ENCODE measurements around the gene MCTP1.
"Not testable (repeated sequence)": the region's sequence is repeated elsewhere in the genome, so short reads cannot be mapped to it uniquely, and the experiment has no call there.

MCTP1 gene

GRCh38 chr5:95229646-95230045, 55.2 kb downstream of the MCTP1 start:
- H3K36me3 Mint-ChIP-seq (ENCODE audit: low read depth), result no peaks in the 10 kb centered on the region
- H3K9me3 Mint-ChIP-seq, result no peaks in the 10 kb centered on the region
- H3K4me1 Mint-ChIP-seq (ENCODE audit: low read depth), result no peaks in the 10 kb centered on the region
- no peaks in the 10 kb centered on the region for H3K27me3 Mint-ChIP-seq (ENCODE audit: low read depth)
- no peak overlapping the region for H3K27ac Mint-ChIP-seq
- no peak overlapping the region for H3K4me3 Mint-ChIP-seq

GRCh38 chr5:95224701-95225459, 60.0 kb downstream of the MCTP1 start:
- no peak overlapping the region for H3K4me3 Mint-ChIP-seq
- H3K27ac Mint-ChIP-seq, result no peak overlapping the region
- H3K9me3 Mint-ChIP-seq, result no peaks in the 10 kb centered on the region
- no peaks in the 10 kb centered on the region for H3K36me3 Mint-ChIP-seq (ENCODE audit: low read depth)
- H3K4me1 Mint-ChIP-seq (ENCODE audit: low read depth), result no peaks in the 10 kb centered on the region
- no peaks in the 10 kb centered on the region for H3K27me3 Mint-ChIP-seq (ENCODE audit: low read depth)

GRCh38 chr5:95223566-95224258, 61.2 kb downstream of the MCTP1 start:
- no peak overlapping the region for H3K4me3 Mint-ChIP-seq
- H3K36me3 Mint-ChIP-seq (ENCODE audit: low read depth), result no peaks in the 10 kb centered on the region
- no peaks in the 10 kb centered on the region for H3K27me3 Mint-ChIP-seq (ENCODE audit: low read depth)
- no peak overlapping the region for H3K27ac Mint-ChIP-seq
- no peaks in the 10 kb centered on the region for H3K4me1 Mint-ChIP-seq (ENCODE audit: low read depth)
- no peaks in the 10 kb centered on the region for H3K9me3 Mint-ChIP-seq

GRCh38 chr5:95222836-95223235, 62.1 kb downstream of the MCTP1 start:
- no peaks in the 10 kb centered on the region for H3K27me3 Mint-ChIP-seq (ENCODE audit: low read depth)
- H3K4me1 Mint-ChIP-seq (ENCODE audit: low read depth), result no peaks in the 10 kb centered on the region
- H3K9me3 Mint-ChIP-seq, result no peaks in the 10 kb centered on the region
- H3K27ac Mint-ChIP-seq, result no peak overlapping the region
- no peaks in the 10 kb centered on the region for H3K36me3 Mint-ChIP-seq (ENCODE audit: low read depth)
- no peak overlapping the region for H3K4me3 Mint-ChIP-seq

- H3K27ac Mint-ChIP-seq, result no peak overlapping the region
- H3K27me3 Mint-ChIP-seq (ENCODE audit: low read depth), result no peaks in the 10 kb centered on the region
- no peaks in the 10 kb centered on the region for H3K36me3 Mint-ChIP-seq (ENCODE audit: low read depth)
- no peaks in the 10 kb centered on the region for H3K4me1 Mint-ChIP-seq (ENCODE audit: low read depth)
- H3K4me3 Mint-ChIP-seq, result no peak overlapping the region
- no peaks in the 10 kb centered on the region for H3K9me3 Mint-ChIP-seq
Measured at GRCh38 chr5:95221234-95221633, 63.7 kb downstream of the MCTP1 start.

GRCh38 chr5:95220381-95220780, 64.5 kb downstream of the MCTP1 start:
- Mint-ChIP-seq H3K4me1 (ENCODE audit: low read depth) (no peaks in the 10 kb centered on the region), H3K9me3 (no peaks in the 10 kb centered on the region), H3K27me3 (ENCODE audit: low read depth) (no peaks in the 10 kb centered on the region), H3K27ac (no peak overlapping the region), H3K36me3 (ENCODE audit: low read depth) (no peaks in the 10 kb centered on the region), H3K4me3 (no peak overlapping the region)

GRCh38 chr5:95219411-95219810, 65.5 kb downstream of the MCTP1 start:
- H3K9me3 Mint-ChIP-seq, result no peaks in the 10 kb centered on the region
- no peak overlapping the region for H3K27ac Mint-ChIP-seq
- no peaks in the 10 kb centered on the region for H3K4me1 Mint-ChIP-seq (ENCODE audit: low read depth)
- H3K27me3 Mint-ChIP-seq (ENCODE audit: low read depth), result no peaks in the 10 kb centered on the region
- no peaks in the 10 kb centered on the region for H3K36me3 Mint-ChIP-seq (ENCODE audit: low read depth)
- no peak overlapping the region for H3K4me3 Mint-ChIP-seq

- H3K27me3 Mint-ChIP-seq (ENCODE audit: low read depth), result no peaks in the 10 kb centered on the region
- H3K9me3 Mint-ChIP-seq, result no peaks in the 10 kb centered on the region
- H3K27ac Mint-ChIP-seq, result no peak overlapping the region
- H3K4me3 Mint-ChIP-seq, result no peak overlapping the region
- no peaks in the 10 kb centered on the region for H3K36me3 Mint-ChIP-seq (ENCODE audit: low read depth)
- H3K4me1 Mint-ChIP-seq (ENCODE audit: low read depth), result no peaks in the 10 kb centered on the region
Measured at GRCh38 chr5:95217881-95218280, 67.0 kb downstream of the MCTP1 start.

GRCh38 chr5:95217351-95217750, 67.5 kb downstream of the MCTP1 start:
- Mint-ChIP-seq H3K4me1 (ENCODE audit: low read depth) (no peaks in the 10 kb centered on the region), H3K36me3 (ENCODE audit: low read depth) (no peaks in the 10 kb centered on the region), H3K9me3 (no peaks in the 10 kb centered on the region), H3K27ac (no peak overlapping the region), H3K4me3 (no peak overlapping the region), H3K27me3 (ENCODE audit: low read depth) (no peaks in the 10 kb centered on the region)

- H3K4me1 Mint-ChIP-seq (ENCODE audit: low read depth), result no peaks in the 10 kb centered on the region
- H3K27me3 Mint-ChIP-seq (ENCODE audit: low read depth), result no peaks in the 10 kb centered on the region
- no peak overlapping the region for H3K27ac Mint-ChIP-seq
- H3K36me3 Mint-ChIP-seq (ENCODE audit: low read depth), result no peaks in the 10 kb centered on the region
- peaks cover 5% of the 10 kb centered on the region for H3K9me3 Mint-ChIP-seq
- no peak overlapping the region for H3K4me3 Mint-ChIP-seq
Measured at GRCh38 chr5:95216136-95216955, 68.5 kb downstream of the MCTP1 start.

- not testable (repeated sequence) for H3K36me3 Mint-ChIP-seq (ENCODE audit: low read depth); H3K27me3 Mint-ChIP-seq (ENCODE audit: low read depth); H3K4me3 Mint-ChIP-seq; H3K9me3 Mint-ChIP-seq; H3K27ac Mint-ChIP-seq; H3K4me1 Mint-ChIP-seq (ENCODE audit: low read depth)
Measured at GRCh38 chr5:95207811-95208210, 77.1 kb downstream of the MCTP1 start.

GRCh38 chr5:95194856-95195255, 90.0 kb downstream of the MCTP1 start:
- Mint-ChIP-seq H3K4me1 (ENCODE audit: low read depth) (no peaks in the 10 kb centered on the region), H3K36me3 (ENCODE audit: low read depth) (no peaks in the 10 kb centered on the region), H3K27me3 (ENCODE audit: low read depth) (no peaks in the 10 kb centered on the region), H3K9me3 (no peaks in the 10 kb centered on the region), H3K27ac (no peak overlapping the region), H3K4me3 (no peak overlapping the region)

- Mint-ChIP-seq H3K27ac (no peak overlapping the region), H3K9me3 (no peaks in the 10 kb centered on the region), H3K36me3 (ENCODE audit: low read depth) (no peaks in the 10 kb centered on the region), H3K4me3 (no peak overlapping the region), H3K4me1 (ENCODE audit: low read depth) (no peaks in the 10 kb centered on the region), H3K27me3 (ENCODE audit: low read depth) (no peaks in the 10 kb centered on the region)
Measured at GRCh38 chr5:95191330-95191729, 93.6 kb downstream of the MCTP1 start.

- H3K27me3 Mint-ChIP-seq (ENCODE audit: low read depth), result no peaks in the 10 kb centered on the region
- H3K27ac Mint-ChIP-seq, result no peak overlapping the region
- no peaks in the 10 kb centered on the region for H3K4me1 Mint-ChIP-seq (ENCODE audit: low read depth)
- H3K36me3 Mint-ChIP-seq (ENCODE audit: low read depth), result no peaks in the 10 kb centered on the region
- no peak overlapping the region for H3K4me3 Mint-ChIP-seq
- H3K9me3 Mint-ChIP-seq, result no peaks in the 10 kb centered on the region
Measured at GRCh38 chr5:95184924-95185323, 100.0 kb downstream of the MCTP1 start.

GRCh38 chr5:95181644-95182043, 103.2 kb downstream of the MCTP1 start:
- Mint-ChIP-seq H3K9me3 (no peaks in the 10 kb centered on the region), H3K27ac (no peak overlapping the region), H3K4me3 (no peak overlapping the region), H3K27me3 (ENCODE audit: low read depth) (no peaks in the 10 kb centered on the region), H3K4me1 (ENCODE audit: low read depth) (no peaks in the 10 kb centered on the region), H3K36me3 (ENCODE audit: low read depth) (no peaks in the 10 kb centered on the region)
